Activated T-cell treated with anti-CD3 and anti-CD28 coated beads, Interleukin-2, amount 50 U/mL, for 48 hours (primary cell): ENCODE measurements around the gene KLHL34.

Experiments used
- DNase-seq, 2 experiments: peaks; one replicate each; pipeline ENCODE4 v3.0.0-alpha.2; 2020

The KLHL34 gene

DNA sequence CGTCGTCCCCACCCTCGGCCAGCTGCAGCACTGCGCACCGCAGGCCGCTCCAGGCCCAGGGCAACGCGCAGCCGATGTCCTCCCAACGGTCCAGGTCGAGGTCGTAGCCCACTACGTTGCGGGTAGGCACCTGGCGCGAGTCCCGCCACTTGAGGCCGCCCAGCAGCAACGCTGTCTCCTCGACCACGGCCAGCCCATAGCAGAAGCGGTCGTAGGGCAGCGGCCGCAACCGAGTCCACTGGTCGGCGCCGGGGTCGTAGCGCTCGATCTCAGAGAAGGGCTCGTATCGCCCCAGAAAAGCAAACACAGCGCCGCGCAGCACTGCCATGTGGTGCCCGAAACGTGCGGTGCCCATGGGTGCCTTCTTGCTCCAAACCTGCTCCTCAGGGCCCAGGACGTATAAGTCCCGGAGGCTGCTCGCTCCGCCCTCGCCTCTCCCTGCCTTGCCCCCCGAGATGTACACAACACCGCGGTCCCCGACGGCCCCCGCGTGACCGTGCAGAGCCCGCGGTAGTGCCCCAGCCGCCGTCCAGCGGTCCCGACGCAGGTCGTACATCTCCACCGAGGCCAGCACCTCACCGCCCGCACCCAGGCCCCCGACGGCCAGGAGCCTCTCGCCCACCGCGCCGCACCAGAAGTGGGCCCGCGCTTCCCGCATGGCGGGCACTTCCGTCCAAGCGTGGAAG lies 2.1 kb downstream of the KLHL34 start:
- no peak for DNase-seq

DNA sequence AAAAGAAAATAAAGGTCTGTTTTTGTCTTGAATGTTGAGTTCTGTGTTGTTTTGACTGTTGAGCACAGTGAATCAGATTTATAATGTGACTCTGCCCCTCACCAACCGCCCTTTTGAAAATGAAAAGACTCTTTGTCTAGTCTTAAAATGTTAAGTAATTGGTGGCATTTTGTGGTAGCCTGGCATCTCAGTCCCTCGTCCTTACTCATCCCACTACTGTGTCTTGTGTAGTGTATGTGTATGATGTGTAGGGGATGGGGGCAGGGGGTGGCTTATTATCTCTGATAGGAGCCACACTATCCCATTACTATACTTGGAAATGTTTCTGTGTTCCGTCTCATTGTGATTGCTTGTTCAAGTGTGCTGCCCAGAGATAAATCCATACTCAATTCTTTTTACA lies 12.2 kb downstream of the KLHL34 start:
- no peak for DNase-seq

DNA sequence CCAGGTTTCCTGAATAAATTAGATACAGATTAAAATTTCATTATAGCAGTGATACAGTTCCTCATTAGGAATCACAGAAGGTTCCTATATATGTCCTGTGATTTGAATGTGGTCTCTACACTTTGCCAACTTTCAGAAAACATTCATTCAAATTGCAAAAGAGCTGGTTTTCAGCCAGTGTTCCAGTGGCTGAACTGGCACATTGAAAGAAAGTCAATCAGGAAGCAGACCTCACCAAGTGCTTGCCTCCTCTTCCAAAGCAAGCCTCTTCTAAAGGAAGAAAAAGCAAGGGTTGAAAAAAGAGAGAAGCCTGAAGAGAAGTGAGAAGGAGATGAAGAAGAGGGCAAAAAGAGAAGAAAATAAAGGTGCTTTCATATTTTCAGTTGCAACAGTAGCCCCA lies 12.7 kb downstream of the KLHL34 start:
- DNase-seq = no peak

DNA sequence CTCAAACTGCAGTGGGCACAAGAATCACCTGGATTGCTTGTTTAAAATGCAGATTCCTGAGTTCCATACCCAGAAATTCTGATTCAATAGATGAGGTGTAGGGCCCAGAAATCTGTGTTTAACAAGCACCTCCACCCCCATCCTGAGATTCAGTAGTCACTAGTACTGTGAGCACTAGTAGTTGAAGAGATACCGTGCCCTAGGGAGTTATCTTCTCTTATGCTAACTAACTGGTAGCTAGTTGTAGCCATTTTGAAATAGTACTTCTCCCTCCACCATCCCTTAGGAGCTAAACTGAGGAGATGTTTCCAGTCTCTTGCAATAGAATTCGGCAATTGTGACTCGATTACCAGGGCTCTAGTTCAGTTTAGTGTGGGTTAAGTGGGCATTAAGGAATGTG lies 18.4 kb downstream of the KLHL34 start:
- DNase-seq = no peak

DNA sequence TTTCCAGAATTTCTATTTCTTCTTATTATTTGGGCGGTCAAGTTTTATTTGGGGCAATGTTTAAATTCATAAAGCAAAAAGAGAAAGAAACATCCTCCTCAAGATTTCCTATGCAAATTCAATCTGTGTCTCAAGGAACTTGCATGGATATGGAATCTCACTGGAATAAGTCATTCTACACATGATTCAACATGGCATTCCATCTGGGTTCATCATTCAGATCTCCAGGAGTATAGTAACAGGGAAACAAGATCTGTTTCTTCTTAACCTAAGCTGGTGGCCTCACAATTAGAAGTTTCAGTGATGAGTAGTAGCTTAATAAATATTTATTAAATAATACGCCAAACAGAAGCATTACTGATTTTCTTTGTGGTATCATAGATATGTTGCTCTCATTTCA lies 19.8 kb downstream of the KLHL34 start:
- no peak for DNase-seq

DNA sequence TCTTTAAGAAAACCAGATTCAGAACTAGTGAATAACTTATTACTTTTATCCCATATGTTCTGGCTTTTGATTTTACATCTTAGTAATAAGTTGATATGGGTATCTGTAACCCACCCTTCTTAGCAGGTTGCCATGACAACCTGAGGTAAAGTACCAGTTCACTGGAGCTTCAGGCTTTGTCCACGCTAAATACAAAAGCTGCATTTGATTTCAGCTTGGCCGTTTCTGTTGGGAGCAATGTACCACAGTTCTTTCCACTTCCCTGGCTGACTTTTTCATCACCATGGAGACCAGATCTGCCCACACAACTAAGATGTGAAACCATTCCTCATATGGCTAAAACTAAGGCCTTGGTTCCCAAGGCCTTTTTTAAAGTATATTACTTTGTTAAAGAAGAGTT lies 26.1 kb downstream of the KLHL34 start:
- no peak for DNase-seq

DNA sequence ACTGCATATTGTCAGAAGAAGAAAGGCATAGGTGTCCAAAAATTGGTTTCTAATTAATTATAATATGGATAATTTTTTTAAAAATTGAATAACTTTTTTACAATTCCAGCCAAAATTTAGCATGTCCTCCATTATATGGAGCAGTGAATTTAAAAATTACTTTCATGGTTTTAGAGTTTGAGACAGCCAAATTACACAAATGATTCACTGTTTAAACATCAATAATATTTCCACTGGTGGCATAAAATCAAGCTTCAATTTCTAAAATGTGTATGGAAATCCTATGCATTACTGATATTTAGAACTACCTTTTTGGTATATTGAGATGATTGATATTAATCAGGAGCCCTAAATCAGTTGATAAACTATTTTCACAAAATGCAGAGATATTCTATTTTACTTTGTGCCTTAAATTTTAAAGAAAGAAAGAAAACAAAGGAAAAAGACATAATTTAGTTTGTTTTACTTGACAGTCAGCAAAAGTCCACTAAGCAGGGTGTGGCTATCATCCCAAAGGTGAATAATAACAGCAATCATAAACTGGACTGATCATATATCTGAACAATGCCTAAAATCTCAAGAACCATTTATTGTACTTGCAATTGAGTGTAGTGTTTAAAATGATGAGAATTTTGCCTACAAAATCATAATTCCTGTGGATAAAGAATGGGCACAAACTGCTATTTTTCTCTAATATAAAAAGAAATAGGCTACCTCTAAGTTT lies 34.2 kb downstream of the KLHL34 start:
- DNase-seq = no peak

DNA sequence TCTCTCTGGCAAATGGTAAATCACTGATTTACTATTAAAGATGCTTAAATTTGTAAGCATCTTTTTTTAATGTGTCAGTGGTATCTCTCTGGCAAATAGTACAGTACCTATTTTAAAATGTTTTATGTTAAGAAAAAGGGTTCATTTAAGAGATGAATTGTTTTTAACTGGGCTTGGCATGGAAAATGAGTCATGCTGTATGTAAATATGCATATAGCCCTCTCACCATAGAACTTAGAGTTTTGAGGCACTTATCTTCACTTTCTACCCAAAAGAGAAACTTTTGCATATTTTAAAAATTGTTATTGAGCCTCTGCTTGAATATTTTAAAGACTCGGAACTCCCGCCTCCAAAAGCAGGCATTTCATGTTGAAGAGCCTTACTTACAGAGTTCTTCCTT lies 37.9 kb downstream of the KLHL34 start:
- no peak for DNase-seq

DNA sequence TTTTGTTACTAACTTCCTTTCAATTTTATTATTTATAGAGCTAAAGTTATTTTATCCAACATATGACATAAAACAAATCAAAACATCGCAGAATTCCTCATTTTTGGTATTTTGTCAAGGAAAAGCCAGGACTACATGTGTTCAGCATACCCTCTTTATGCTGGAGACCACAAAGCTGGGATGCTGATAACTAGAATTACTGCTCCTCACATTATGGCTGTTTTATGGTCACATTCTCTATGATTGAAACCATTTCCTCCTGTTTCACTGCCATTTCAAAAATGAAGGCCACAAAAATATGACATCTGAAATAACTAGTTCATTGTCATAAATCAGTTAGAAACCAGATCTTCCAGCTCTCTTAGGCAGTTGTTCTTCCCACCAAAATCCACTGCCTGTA lies 41.7 kb downstream of the KLHL34 start:
- no peak for DNase-seq

DNA sequence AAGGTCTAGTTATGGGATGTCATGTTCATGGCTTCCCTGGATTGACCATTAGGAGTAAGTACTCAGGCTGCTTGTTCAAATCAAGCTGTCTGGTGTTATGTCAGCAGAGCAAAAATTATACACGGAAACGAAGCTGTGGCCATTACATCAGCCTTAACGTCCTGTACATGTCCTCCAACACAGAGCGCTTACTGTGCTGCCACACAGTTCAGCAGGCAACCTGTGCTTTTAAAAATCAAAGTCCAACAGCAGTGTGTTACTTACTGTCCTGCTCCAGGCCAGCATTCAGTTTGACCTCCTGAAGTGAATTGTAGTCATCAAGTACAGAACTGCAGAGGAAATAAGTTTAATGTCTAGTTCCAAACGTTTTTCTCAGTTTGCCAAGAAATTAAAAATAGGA lies 46.0 kb downstream of the KLHL34 start:
- no peak for DNase-seq

DNA sequence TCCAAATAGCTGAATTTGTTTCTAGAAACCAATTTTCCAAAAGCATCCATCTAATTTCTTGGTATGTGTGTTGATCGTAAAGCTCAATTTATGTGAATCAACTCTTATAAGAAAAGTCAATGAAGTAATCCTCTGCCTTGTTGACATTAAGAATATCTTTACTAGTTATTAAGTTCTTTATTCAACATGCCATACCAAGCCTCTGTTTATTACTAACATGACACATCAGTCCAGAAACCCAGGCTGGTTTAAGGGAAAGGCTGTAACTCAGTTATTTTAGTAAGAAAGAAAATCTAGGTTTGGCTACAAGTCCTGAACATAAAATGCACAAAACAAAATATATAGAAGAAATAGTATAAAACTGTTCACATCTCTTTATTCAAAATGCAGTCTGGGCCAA lies 48.0 kb downstream of the KLHL34 start:
- DNase-seq = no peak

DNA sequence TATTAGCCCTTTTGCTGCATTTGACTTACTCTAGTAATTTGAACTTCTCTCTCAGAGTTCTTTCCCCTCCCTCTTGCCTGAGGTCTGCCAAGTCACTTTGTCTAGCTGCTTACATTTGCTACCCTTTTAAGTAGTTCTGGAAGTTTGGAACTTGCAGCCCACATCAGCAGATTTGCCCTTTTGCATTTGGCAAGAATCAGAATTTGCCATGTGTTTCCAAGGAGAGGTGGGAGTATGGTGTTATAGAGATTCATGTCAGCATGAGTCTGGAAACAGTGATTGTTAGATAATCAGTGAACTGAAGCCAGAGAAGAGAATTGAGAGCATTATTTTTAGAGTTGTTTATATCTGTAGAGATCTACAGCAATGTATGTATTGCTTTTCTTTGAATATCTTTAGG lies 52.1 kb downstream of the KLHL34 start:
- no peak for DNase-seq
